ENCODE results near the gene CD40LG.

CD40LG gene

DNA sequence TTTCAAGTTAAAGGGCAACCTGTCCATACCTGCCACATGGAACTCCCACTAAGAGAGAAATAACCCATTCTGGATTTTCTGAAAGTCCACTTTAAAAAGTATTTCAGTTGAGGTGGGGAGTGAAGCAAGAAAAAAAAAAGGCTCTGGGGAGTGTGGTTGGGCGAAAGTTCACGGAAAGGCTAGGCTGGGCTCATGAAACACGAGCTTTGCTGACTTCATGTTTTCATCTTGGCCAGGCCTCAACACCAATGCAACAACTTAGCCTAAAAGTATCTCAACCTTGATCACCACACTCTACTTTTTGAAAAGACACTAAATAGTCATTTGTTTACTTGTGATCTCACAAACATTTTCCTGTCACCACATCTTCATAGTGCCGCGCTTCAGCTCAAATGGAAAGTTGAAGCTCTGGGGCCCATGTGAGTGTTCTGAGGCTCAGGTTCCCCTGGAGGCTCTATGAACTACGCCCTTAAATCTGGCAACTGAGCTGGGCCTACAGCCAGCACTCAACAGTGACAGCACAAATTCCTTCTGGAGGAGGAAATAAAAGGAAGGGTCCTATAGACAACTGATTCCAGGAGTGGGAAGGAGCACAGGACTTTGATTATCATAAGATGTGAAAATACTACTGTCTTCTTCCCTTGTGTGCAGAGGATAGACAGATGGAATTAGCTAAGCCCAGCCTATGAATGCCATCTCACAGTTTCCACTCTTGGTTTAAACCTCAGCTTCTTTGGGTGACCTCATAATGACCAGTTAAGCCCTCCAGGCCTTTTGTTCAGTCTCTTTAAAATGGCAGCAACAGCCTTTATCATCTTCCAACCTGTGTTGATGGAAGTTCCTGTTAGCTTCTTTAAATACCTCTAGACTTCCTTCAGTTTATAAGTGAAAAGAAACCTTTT lies 5.1 kb downstream of the CD40LG start:
- no peak for DNase-seq (ENCODE audit: low read depth)

DNA sequence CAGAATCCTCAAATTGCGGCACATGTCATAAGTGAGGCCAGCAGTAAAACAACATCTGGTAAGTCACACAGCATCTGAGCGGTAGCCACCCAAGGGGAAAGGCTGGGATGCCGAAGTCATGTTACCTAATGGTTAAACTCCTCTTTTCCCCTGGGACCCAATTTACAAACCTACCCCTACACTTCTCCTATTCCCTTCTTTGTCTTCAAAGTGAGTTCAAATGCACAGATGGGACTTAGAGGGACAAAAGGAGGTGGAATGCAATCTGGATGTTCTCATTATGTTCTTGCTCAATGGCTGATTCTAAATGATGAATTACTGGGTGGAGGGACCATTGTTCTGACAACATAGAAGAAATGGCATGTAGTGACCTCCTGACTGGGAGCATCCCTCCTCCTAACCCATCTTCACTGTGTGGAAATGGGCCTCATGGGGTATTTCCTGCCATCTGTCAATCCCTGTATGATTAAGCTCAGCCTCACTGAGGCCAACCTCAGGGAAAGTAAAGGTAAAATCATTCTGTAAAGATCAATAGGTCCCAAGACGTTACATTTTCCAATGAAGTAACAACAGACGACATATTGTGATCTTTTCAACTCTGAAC lies 8.5 kb downstream of the CD40LG start:
- no peak for DNase-seq (ENCODE audit: low read depth)

DNA sequence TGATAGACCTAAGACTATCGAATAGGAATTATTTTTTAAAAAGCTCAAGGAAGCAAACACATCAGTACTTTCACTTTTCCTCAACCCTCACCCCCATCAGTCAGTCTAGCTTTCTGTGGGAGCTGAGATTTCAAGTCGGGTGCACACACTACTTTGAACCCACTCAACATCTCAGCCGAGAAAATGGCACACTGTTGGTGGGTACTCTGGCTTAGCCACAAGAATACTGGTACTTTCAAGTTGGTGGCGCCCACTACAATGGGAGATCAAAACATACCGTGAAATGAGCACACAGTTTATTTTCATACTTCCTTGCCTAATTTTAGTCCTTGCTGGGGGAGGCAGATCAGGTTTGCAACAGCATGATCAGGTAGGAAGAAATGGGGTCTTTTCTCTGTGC lies 10.2 kb downstream of the CD40LG start:
- DNase-seq (ENCODE audit: low read depth) = no peak

DNA sequence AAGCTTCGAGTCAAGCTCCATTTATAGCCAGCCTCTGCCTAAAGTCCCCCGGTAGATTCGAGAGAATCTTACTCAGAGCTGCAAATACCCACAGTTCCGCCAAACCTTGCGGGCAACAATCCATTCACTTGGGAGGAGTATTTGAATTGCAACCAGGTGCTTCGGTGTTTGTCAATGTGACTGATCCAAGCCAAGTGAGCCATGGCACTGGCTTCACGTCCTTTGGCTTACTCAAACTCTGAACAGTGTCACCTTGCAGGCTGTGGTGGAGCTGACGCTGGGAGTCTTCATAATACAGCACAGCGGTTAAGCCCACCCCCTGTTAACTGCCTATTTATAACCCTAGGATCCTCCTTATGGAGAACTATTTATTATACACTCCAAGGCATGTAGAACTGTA lies 11.2 kb downstream of the CD40LG start:
- DNase-seq (ENCODE audit: low read depth) = no peak

DNA sequence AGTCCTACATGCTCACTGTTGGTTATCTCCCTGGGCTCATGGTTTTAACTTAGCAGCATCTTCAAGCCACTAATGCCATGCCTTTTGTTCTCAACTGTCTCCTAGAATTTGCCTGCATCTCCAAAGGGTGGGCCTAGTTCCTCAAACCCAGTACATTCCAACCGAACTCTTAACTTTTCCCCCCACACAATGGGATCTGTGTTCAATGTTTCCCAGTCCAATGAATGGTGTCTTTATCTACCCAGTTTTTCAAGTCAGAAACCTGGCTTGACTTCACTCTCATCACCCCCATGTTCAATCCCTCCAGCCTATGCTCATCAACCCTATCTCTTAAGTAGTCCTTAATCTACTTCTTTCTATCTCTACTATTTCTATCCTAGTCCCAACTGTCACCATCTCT lies 12.9 kb downstream of the CD40LG start:
- no peak for DNase-seq (ENCODE audit: low read depth)

DNA sequence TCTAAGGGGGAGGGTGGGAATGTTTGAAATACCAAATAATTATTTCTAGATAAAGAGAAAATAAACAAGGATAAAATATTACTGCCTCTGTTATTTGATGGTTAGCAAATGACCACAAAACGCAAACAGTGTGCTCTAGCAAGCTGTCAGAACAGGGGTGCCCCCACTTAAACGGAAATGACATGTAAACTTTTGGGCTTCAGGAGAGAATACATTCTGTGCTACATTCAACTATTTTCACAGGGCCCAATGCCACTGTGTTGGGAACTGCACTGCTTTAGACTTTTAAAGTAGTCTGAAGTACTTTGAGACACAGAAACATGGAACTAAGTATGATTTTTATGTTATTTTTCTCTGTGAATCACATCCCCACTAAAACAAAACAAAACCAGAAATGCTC lies 14.1 kb downstream of the CD40LG start:
- no peak for DNase-seq (ENCODE audit: low read depth)

DNA sequence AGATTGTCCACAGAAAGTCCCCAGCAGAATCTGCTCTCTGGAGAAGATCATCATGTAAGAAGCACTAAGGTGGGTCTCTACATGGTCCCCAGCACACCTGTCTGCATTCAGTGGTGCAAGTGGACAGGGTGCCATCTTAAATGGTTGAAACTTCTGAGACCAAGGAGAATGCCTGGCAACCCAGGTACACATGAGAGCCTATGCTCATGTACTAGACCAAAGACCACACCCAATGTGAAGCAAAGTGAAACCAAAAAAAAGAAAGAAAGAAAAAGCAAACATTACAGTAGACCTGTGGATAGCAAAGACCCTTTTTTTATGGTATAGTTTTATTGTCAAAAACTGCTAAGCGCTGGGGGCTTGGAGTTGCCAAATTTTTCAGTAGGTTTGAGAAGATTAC lies 15.0 kb downstream of the CD40LG start:
- DNase-seq (ENCODE audit: low read depth) = no peak

DNA sequence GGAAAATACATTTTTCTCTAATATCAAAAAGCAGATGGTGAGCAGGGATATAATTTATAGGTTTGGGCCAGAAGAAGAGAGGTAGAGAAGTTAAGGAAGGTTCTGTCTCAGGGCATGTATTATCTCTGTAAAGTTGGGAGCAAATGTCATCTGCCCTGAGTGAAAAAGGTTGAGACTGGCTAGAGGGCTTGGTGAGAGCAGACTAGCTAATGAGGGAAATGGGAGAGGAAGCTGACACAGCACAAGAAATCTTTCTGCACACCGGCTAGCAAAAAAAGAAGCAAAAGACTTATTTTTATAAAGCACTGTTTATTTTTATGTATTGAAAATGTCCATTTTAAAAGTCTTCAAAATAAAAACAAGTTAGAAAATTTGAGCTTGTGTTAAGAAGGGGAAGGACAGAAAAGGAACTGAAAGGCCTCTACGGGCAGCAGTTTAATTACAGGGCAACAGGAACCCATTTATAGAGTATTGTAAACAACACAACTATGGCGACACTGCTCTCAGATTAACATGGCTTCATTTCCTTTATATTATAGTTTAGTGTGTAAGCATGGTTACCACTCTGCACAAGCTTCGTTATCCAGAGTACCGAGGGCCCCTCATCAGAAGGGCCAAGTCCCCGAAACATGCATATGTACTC lies 17.4 kb downstream of the CD40LG start:
- DNase-seq (ENCODE audit: low read depth) = no peak

DNA sequence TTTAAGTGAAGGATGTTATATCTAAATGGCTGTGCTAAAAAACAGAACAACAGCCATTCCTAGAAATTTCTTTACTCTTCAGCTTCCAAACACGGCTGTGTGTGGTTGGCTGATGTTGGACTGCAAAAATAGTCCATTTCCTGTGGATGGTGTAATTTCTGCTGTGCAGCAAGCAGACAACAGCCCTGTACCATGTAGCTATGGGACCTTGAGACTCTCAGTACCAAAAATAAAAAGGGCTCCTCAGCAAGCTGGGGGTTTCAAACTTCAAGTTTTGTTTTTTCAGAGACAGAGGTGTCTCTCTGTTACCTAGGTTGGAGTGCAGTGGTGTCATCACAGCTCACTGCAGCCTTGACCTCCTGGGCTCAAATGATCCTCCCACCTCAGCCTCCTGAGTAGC lies 18.1 kb downstream of the CD40LG start:
- DNase-seq (ENCODE audit: low read depth) = no peak

DNA sequence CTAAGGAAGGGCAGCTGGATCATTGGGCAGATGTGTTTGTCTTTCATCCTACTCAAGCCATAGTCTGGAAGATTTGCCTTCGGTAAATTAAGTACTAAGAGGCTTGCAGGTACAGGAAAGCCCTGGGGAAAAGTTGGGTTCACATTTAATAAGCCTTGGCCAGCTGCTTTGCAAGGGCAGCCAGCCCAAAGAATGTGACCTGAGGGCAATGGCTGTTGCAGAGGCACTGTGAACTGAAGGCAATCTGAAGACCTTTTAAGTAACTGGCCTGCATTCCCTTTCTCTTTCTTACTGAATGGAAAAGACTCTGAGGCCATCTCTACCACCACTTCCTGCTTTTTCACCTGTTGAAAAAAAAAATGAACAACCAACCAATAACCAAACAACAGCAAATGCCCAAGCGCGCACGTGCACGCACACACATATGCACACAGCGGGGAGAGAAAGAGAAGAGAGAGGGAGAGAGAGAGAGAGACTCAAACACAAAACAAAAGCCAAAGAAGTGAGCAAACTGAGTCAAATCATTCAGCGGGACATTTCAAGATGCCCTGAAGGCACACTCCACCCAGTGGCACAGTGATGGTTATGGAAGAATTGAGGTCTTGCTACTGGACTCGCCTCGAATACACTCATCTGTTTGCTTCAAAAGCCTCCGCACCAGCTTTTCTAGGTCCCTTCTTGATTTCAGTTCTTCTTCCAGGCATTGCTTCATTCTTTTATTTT lies 19.6 kb downstream of the CD40LG start:
- DNase-seq (ENCODE audit: low read depth) = no peak

DNA sequence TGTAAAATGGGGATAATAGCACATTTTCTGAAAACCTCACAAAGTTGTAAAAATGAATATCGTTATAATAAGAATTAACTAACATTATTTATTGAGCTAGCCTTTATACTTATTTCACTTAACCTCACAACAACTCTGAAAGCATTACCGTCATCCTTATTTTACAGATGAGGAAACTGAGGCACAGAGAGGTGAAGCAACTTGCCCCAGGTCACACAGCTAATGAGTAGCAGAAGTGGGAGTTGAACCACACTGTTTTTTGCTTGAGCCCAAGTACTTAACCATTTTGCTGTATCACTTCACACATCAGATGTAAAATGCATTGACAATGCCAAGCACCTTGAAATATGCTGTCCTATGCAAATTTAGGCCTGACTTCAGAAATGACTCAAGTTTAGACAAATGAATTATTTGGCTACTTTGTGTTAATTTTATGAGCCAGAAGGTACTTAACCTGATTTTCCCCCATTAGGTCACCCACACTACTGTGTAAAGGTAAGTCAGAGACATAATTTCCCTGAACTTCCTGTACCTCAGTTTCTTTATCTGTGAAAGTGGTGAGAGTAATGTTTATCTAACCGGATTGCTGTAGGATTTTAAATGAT lies 23.1 kb downstream of the CD40LG start:
- DNase-seq (ENCODE audit: low read depth) = no peak

DNA sequence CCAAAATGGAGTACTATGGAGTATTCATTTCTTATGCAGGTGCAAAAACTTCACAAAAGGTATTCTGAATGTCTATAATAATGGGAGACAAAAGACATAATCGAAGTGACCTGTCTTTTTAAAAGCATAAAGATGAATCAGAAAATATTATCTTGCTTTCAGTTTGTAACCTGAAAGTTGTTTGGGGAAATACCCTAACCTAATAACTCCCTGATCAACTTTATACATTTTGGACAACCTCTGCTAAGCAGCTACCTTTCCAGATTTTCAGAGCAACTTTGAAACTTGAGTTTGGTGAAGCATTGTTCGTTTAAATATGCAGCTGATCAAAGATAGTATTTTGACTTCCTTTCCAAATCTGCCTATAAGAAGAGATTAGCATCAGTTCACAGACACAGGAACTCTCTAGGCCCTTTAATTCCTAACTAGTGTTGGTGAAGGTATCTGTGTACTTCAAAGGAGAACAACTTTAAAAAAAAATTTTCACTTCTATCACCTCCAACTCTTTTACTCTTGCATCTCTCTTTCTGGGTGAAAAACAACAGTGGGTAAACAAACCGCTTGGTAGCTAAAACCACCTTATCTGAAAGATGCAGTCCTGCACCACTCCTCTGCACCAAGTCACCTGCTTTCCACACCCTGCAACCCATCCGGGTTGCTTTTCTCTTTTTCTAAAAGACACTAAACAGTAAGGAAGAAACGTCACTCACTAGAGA lies 26.5 kb downstream of the CD40LG start:
- no peak for DNase-seq (ENCODE audit: low read depth)

DNA sequence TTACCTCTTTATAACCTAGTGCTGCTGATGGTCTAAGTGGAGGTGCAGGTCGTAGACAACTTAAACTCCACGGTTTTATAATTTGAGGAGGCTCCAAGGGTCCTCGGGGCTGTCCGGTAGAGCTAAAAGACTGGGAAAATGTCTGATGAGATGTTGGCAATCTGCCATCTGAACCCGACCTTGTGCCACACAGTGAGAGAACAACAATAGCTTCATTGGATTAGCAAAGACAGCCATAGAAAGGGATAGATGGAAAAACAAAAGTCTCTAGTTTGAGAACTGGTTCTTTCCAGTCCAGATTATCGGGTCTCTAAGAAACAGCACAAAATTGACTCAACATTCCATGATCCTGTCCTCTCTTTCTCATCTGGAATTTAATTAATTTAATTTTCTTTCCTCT lies 31.6 kb downstream of the CD40LG start:
- no peak for DNase-seq (ENCODE audit: low read depth)

DNA sequence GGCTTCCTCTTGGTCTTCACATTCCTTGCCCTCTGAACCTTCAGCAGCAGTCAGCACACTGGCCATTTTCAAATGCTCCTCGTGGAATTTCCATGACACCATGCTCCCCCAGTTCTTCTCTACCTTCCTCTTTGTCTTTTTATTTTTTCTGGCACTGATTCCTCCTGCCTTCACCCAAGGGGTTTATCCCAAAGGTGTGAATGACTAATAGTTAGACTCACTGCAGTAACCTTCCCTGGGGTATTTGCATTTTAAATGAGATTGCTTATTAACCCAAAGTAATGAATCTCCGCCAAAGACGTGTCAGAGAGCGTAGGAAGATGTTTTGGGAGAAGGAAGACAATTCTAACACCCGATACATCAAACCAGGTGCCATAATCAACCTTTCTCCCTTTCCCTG lies 36.2 kb downstream of the CD40LG start:
- no peak for DNase-seq (ENCODE audit: low read depth)

DNA sequence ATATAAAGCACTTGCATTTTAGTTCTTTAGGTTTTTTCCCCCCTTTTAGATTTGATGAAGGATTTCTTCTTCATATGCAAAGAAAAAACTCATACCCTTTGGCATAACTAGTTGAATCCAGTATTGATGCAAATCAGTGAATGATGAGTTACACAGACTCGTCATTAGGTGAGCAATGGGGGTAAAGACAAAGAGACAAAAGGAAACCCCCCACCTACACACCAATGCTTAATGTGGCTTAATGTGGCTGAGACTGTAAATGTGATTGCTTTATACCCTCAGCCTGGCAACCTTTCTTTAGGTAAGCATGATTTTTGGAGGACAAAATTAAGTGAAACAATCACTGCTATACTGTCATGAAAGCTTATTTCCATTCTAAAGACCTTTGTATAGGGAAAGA lies 39.5 kb downstream of the CD40LG start:
- no peak for DNase-seq (ENCODE audit: low read depth)

DNA sequence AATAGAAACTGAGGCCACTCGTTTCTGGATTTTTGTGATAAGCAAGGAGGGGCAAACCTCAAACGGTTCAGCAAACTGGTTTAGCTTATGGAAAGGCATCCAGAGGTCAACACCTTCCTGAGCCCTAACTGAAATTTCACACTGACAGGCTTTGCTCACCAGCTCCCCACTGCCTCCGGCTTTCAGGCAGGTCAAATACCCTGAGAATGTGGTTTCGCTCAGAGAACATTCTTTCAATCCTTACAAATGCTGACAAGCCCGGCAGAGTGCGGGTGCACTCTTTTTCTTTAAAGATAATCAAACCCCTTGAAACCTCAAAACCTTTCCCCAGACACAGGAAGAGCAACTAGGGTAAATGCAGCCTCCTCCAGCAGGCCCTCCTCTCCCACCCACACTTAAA lies 41.5 kb downstream of the CD40LG start:
- DNase-seq (ENCODE audit: low read depth) = peak; percentile 72

DNA sequence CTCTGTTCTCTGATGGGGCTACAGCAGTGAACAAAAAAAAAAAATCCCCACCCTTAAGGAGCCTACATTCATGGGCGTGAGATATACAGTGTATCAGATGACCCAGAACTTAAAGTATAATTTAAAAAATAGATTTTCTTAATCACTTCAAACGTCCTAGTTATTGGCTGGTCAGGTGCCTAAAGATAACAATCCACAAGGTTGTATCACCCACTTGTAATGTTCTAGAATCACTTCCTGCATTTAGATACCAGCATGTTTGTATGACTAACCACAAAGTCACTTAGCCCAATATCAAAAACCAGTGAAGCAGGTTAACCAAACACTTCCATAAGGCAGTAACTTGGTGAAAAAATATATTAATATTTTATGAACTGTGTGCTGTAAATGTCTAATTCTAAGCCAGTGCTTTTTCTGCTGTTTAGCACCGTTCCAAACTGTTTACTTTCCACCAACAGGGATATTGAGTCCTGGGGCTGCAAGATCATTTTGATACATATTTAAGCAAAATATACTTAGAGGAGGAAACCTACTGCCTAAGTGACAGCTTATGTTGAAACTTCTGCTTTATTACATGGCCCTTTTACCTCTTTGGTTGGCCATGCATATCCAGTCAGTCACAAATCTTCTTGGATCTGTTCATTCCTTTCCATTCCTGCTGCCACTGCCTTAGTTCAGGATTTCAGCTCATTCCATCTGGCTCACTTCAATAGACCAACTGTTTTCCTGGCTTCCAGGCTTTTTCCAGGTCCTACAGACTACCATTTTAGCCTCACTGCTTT lies 43.3 kb downstream of the CD40LG start:
- DNase-seq (ENCODE audit: low read depth) = peak; percentile 35

DNA sequence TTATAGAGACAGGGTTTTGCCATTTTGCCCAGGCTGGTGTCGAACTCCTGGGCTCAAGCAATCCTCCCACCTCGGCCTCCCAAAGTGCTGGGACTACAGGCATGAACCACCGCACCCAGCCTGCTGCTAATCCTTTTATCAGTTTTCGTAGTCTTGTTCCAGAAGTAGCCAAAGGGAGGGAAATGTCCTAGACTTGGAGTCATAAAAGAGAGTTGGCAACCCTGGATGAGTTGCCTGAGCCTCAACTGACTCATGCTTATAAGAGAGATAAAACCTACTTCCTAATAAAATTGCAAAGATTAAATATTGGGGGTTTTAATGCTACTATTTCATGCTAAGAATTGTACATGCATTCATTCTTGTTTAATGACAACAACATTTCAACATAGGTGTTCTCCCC lies 44.3 kb downstream of the CD40LG start:
- DNase-seq (ENCODE audit: low read depth) = peak; percentile 26

DNA sequence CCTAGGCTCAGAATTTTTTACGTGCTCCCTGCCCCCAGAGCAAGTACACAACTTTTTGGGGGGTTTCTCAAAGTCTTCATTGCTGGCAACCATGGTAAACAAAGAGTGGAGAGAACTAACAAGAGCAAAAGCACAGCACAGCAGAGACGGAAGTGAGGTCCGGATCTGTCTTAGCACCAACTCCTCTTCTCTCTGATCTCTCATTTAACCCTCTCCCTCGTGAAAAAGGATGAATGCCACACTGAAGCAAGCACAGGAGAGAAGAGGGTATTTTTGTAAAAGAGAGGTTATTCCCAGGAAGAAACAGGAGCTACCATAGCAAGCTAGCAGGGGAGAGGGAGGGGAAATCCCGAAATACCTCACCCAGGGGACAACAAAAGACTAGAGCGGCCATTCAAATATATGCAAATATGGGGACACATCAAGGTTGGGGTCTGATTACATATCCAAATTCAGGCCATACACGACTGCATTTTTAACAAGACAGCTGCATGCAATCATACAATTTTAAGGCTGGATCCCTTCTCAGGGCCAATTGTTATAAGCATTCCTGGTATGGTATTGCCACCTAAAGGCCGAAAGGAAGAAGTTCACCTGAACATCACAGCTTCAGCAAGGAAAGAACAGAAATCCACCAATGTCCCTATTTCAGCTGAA lies 46.6 kb downstream of the CD40LG start:
- peak; percentile 62 for DNase-seq (ENCODE audit: low read depth)

DNA sequence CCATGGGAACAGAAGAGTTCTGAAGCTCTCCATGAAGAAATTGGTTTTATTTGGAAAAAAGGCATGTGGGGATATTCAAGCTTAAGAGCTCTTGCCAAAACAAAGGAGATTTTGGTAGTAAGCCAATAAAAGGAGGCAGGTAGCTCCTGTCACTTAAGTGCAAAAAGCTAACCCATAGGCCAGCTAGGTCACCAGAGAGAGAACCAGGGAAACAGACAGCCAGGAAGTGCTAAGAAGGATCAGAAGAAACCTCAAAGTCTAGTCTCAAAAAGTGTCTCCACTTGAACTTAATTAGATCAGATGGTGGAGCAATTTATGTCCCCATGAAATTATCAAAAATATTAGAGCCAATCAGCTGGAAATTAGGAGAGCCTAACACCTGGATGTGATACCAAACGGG lies 49.2 kb downstream of the CD40LG start:
- DNase-seq (ENCODE audit: low read depth) = no peak
